Measurements from ENCODE around the gene LRRC8A.
"Not testable (repeated sequence)": the region's sequence is repeated elsewhere in the genome, so short reads cannot be mapped to it uniquely, and the experiment has no call there.

LRRC8A gene

GRCh38 chr9:128881884-128882676 lies at the start of gene LRRC8A, which contains the start of gene KYAT1:
Gene LRRC8A, plus strand, starts transcription at chr9:128882133. Its CDS starts 25,032 bp downstream, at chr9:128907165.
Gene KYAT1, minus strand, starts transcription at chr9:128881950. Its CDS starts 36,545 bp downstream, at chr9:128845405.
- peak; percentile 96 to 99 for DNase-seq

GRCh38 chr9:128833696-128834095 lies 48.2 kb upstream of the LRRC8A start:
- DNase-seq, result no peak

- DNase-seq, result no peak
Measured at GRCh38 chr9:128835246-128836210, 46.4 kb upstream of the LRRC8A start.

GRCh38 chr9:128836509-128837145 lies 45.3 kb upstream of the LRRC8A start:
- DNase-seq, result no peak

GRCh38 chr9:128838338-128838737 lies 43.6 kb upstream of the LRRC8A start:
- no peak for DNase-seq

GRCh38 chr9:128840524-128840923 lies 41.4 kb upstream of the LRRC8A start:
- no peak for DNase-seq

- peak in 1 of 2 donors; percentile 51 for DNase-seq
Measured at GRCh38 chr9:128841694-128842492, 40.0 kb upstream of the LRRC8A start.

GRCh38 chr9:128843171-128843570 lies 38.8 kb upstream of the LRRC8A start:
- DNase-seq, result not testable (repeated sequence)

- no peak for DNase-seq
Measured at GRCh38 chr9:128845186-128845931, 36.6 kb upstream of the LRRC8A start.

GRCh38 chr9:128846680-128847030 lies 35.3 kb upstream of the LRRC8A start:
- no peak for DNase-seq

GRCh38 chr9:128847803-128848202 lies 34.1 kb upstream of the LRRC8A start:
- DNase-seq, result no peak

- not testable (repeated sequence) for DNase-seq
Measured at GRCh38 chr9:128851024-128851423, 30.9 kb upstream of the LRRC8A start.

- DNase-seq, result peak; percentile 40 to 72
Measured at GRCh38 chr9:128851779-128852600, 29.9 kb upstream of the LRRC8A start.

GRCh38 chr9:128852646-128853045 lies 29.3 kb upstream of the LRRC8A start:
- DNase-seq, result not testable (repeated sequence)

- DNase-seq, result not testable (repeated sequence)
Measured at GRCh38 chr9:128854454-128854853, 27.5 kb upstream of the LRRC8A start.

- not testable (repeated sequence) for DNase-seq
Measured at GRCh38 chr9:128858476-128858875, 23.5 kb upstream of the LRRC8A start.

GRCh38 chr9:128860937-128861336 lies 21.0 kb upstream of the LRRC8A start:
- no peak for DNase-seq

- DNase-seq, result no peak
Measured at GRCh38 chr9:128861501-128861900, 20.4 kb upstream of the LRRC8A start.

GRCh38 chr9:128862401-128862851 lies 19.5 kb upstream of the LRRC8A start:
- no peak for DNase-seq

GRCh38 chr9:128863647-128864046 lies 18.3 kb upstream of the LRRC8A start:
- peak in 1 of 2 donors; percentile 87 for DNase-seq
